Memory B cell (primary cell): Measurements from ENCODE around the gene NEURL1B.

Source experiments
- ATAC-seq: fragments of 150-1000 bp; cut with Tn5 transposase; 2 replicates; pipeline ENCODE4 v1.10.0; 2021; ENCODE audit warnings: low read depth, mild to moderate bottlenecking, moderate library complexity
- DNase-seq, 2 donors: peaks; one replicate each; pipeline ENCODE4 v3.0.0; 2022; ENCODE audit warnings: low spot score in 2 of 2
- H3K27ac Mint-ChIP-seq: one replicate; pipeline ENCODE4 v1.8.0; 2022; ENCODE audit warnings: mild to moderate bottlenecking, moderate library complexity, mixed read lengths
- H3K27me3 Mint-ChIP-seq: one replicate; pipeline ENCODE4 v1.8.0; 2022; ENCODE audit warnings: mixed read lengths
- H3K36me3 Mint-ChIP-seq: one replicate; pipeline ENCODE4 v1.8.0; 2022; ENCODE audit warnings: mild to moderate bottlenecking, mixed read lengths
- H3K4me1 Mint-ChIP-seq: one replicate; pipeline ENCODE4 v1.8.0; 2022; ENCODE audit warnings: mixed read lengths
- H3K4me3 Mint-ChIP-seq: one replicate; pipeline ENCODE4 v1.8.0; 2022; ENCODE audit warnings: mild to moderate bottlenecking, moderate library complexity, mixed read lengths
- H3K9me3 Mint-ChIP-seq: one replicate; pipeline ENCODE4 v1.8.0; 2022; ENCODE audit warnings: mixed read lengths

The NEURL1B gene

DNA sequence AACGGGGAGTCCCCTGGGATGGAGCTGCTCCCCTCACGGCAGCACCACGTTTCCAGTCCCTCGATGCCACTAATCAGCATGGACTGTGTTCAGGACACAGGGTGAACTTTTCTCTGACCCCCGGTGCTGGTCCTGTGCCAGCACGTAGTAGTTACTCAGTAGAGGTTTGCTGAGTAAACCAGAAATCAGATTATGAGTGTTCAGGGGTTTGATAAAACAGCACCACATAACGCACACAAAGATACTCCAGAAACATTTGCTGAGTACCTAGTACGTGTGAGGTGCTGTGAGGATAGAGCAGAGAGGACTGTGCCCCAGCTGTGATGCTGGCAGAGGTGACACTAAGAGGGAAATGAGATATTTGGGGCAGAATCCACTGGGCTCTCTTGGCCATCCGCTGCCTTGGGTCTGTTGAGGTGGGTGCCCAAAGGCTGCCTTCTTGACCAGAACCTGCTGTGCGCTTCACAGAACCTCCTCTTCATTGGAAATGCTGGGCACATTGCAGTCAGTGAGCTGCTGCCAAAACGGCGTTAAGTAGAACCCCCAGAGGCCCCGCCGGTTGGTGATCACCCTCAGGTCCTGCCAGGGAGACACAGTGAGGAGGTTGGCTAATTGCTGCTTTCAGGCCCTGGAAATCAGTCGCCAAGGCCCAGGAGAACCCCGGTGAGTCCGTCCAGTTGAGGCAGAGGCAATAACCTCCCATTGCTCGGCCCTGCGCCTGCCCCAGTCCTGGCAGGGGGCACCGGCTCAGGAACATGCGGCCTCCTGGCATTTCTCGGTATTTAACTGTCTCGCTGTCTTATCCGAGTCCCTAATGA is 49.4 kb downstream of the NEURL1B start:
- no peak for DNase-seq
- no peak overlapping the region for H3K4me3 Mint-ChIP-seq
- peaks cover 4% of the 10 kb centered on the region for H3K27me3 Mint-ChIP-seq
- ATAC-seq, result no peak
- no peak overlapping the region for H3K27ac Mint-ChIP-seq
- peaks cover 2% of the 10 kb centered on the region for H3K4me1 Mint-ChIP-seq
- H3K36me3 Mint-ChIP-seq, result no peaks in the 10 kb centered on the region
- H3K9me3 Mint-ChIP-seq, result no peaks in the 10 kb centered on the region

DNA sequence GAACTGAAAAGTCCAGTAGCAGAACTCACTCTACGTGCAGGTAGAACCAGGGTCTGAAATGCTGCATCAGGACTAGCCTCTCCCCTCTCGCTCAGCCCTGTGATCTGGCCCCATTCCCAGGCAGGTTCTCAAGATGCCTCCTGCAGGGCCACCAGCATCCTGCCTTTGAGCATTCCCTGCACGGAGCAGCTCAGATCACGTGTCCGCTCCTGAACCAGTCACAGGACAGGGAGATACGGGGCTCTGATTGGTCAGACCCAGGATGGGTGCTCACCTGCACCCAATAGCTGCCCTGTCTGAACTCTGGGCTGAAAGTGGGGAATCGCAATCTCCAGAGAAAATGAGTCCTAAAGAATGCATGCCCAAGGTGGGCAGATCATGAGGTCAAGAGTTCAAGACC is 50.8 kb downstream of the NEURL1B start:
- Mint-ChIP-seq H3K36me3 (no peaks in the 10 kb centered on the region), H3K4me1 (peaks cover 4% of the 10 kb centered on the region)

DNA sequence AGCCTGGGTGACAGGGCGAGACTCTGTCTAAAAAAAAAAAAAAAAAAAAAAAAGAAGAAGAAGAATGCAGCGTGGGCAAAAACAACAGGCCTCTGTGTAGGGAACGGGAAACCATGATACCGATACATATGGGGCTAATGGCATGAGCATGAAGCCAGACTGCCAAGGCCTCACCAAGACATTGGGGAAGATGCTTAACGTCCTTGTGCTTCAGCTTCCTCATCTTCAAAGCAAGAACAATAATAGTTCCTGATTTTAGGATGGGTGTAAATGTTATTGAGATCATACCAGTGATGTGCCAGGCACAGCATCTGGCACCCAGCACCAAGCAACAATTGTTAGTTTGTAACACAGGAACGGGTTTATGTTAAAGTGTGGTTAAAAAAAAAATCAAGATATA is 51.4 kb downstream of the NEURL1B start:
- H3K4me3 Mint-ChIP-seq, result no peak overlapping the region
- no peaks in the 10 kb centered on the region for H3K36me3 Mint-ChIP-seq
- DNase-seq, result no peak
- H3K27me3 Mint-ChIP-seq, result peaks cover 3% of the 10 kb centered on the region
- no peak for ATAC-seq
- no peaks in the 10 kb centered on the region for H3K9me3 Mint-ChIP-seq
- no peak overlapping the region for H3K27ac Mint-ChIP-seq
- peaks cover 5% of the 10 kb centered on the region for H3K4me1 Mint-ChIP-seq

More for the DNA sequence above, 50.8 kb downstream of the NEURL1B start:
- H3K27me3 Mint-ChIP-seq, result peaks cover 4% of the 10 kb centered on the region
- H3K4me3 Mint-ChIP-seq, result no peak overlapping the region
- no peaks in the 10 kb centered on the region for H3K9me3 Mint-ChIP-seq
- DNase-seq (no peak), ATAC-seq (no peak)
- no peak overlapping the region for H3K27ac Mint-ChIP-seq

DNA sequence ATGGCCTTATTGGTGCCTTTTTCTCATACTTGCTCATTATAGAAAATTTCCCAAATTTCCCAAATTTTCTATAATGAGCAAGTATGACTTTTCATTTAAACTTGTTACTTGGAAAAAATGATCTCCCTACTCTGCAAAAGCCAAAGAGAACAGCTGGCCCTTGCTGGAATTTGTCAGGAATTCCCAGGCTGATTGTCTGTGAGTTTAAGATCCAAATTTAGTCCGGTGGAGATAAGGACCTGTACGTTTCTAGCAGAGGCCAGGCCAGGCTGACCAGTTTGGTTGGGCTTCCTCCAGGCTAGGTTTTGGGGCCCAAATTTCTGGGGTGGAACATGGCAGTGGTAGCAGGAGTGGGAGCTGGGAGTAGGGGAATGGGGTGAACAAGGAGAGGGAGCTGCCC is 51.9 kb downstream of the NEURL1B start:
- ATAC-seq, result no peak
- H3K4me1 Mint-ChIP-seq, result peaks cover 7% of the 10 kb centered on the region

DNA sequence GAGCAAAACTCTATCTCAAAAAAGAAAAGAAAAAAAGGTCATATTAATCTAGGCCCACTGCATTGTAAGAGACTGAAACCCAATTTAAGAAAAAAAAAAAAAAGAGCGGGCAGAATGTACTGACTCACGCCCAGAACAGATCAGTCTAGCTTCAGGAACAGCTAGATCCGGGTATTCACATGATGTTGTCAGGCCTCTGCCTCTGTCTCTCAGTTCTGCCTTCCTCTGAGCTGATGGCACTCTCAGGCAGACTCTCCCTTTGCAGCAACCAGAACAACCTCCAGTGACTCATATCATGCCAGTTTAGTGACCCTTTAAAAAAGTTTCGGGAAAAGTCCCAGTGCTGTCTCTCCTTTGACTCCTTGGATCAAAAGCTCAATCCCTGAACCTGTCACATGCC is 53.0 kb downstream of the NEURL1B start:
- Mint-ChIP-seq H3K9me3 (no peaks in the 10 kb centered on the region), H3K4me1 (peaks cover 5% of the 10 kb centered on the region), H3K36me3 (no peaks in the 10 kb centered on the region), H3K27ac (no peak overlapping the region), H3K4me3 (no peak overlapping the region), H3K27me3 (peaks cover 3% of the 10 kb centered on the region)
- DNase-seq, result no peak
- no peak for ATAC-seq

More for the DNA sequence above, 51.9 kb downstream of the NEURL1B start:
- Mint-ChIP-seq H3K4me3 (no peak overlapping the region), H3K36me3 (no peaks in the 10 kb centered on the region), H3K9me3 (no peaks in the 10 kb centered on the region), H3K27ac (no peak overlapping the region), H3K27me3 (peaks cover 3% of the 10 kb centered on the region)
- no peak for DNase-seq

DNA sequence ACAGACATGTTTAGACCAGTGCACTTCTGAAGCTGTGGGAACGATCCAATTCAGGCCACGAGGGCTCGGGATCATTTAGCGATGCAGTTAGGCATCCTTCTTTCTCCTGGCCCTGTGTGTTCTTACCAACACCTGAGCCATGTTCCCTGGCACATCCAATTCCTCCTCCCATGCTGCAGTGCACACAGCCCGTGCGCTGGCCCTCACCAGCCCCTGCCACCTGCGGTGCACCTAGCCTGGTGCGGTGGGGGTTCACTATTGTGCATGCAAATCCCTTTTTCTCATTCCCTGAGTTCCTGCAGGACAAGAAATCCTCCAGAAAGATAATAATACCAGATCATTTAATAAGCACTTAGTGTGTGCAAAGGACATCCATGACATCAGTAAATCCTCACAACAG is 53.5 kb downstream of the NEURL1B start:
- no peak overlapping the region for H3K27ac Mint-ChIP-seq
- H3K9me3 Mint-ChIP-seq, result no peaks in the 10 kb centered on the region
- no peak for DNase-seq
- no peaks in the 10 kb centered on the region for H3K36me3 Mint-ChIP-seq
- peaks cover 1% of the 10 kb centered on the region for H3K27me3 Mint-ChIP-seq
- no peak overlapping the region for H3K4me3 Mint-ChIP-seq
- H3K4me1 Mint-ChIP-seq, result peaks cover 5% of the 10 kb centered on the region
- ATAC-seq, result no peak

DNA sequence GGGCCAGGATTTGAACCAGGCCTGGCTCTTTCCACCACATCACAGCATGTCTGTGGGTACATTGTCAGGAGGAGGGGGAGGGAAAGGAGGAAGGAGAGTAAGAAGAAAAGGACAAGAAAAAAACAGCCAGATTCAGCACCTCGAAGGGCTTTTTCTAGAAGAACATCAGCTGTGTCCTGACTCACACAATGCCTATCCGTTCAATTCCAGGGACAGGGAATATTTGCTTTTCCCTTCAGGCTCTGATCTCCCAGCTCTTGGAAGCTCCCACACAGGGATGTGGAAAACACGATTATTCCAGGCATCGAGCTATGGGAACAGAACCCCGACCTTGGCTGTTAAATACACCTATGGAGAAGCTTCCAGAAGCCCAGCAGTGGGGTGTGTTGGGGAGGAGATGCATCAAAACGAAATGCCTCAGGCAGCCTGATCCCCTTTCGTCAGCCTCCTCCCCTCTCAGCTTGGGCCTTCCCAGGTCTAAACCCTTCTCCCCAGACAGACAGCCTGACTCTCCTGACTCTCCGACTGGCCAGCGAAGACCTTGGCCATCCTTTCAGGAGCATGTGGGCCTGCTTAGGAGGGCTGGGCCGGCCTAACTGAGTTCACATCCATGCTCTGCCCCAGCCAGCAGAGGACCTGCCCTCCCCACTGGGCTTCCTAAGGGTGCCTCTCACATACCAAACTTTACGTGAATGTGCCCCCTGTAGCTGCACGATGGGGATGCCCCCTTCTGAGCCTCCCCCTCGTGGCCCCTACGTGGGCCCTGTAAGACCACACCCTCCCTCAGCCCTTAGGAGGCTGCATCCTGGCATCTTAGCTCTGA is 54.4 kb downstream of the NEURL1B start:
- ATAC-seq (no peak), DNase-seq (no peak)
- H3K4me3 Mint-ChIP-seq, result no peak overlapping the region
- H3K36me3 Mint-ChIP-seq, result no peaks in the 10 kb centered on the region
- H3K27ac Mint-ChIP-seq, result no peak overlapping the region
- peaks cover 1% of the 10 kb centered on the region for H3K27me3 Mint-ChIP-seq
- no peaks in the 10 kb centered on the region for H3K9me3 Mint-ChIP-seq
- H3K4me1 Mint-ChIP-seq, result peaks cover 5% of the 10 kb centered on the region

DNA sequence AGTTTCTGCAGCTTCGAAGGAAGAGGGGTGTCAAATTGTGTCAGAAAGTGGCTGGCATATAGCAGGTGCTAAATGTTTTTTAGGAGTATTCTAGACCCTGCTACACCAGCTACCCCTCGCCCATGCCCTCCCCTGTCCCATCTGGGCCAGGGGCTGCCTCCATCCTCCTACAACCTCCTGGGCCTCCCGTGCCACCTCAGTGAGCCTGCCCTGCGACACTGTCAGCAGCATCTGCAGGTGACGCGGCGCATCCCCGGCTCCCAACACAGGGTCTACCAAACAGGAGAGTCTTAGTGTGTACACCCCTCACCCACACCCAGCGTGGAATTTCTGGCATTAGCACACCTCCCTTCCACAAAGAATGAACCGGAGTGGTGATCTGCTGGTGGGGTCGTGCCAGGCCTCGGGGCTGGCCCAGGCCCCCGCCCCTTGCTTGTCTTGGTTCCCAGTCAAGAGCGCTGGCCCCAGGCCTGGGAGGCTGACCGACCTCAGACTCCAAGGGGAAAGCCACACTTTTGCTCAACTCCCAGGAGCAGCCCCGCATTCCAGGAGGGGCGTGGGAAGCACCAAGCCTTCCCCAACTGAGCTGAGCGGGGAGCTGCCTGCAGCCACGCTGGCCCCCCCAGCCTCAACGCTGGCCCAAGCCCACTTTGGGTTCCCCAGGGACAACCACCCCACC is 55.2 kb downstream of the NEURL1B start:
- H3K27ac Mint-ChIP-seq, result no peak overlapping the region
- peaks cover 3% of the 10 kb centered on the region for H3K27me3 Mint-ChIP-seq
- no peak for DNase-seq
- H3K9me3 Mint-ChIP-seq, result no peaks in the 10 kb centered on the region
- peaks cover 5% of the 10 kb centered on the region for H3K4me1 Mint-ChIP-seq
- no peak for ATAC-seq
- H3K36me3 Mint-ChIP-seq, result no peaks in the 10 kb centered on the region
- H3K4me3 Mint-ChIP-seq, result no peak overlapping the region

DNA sequence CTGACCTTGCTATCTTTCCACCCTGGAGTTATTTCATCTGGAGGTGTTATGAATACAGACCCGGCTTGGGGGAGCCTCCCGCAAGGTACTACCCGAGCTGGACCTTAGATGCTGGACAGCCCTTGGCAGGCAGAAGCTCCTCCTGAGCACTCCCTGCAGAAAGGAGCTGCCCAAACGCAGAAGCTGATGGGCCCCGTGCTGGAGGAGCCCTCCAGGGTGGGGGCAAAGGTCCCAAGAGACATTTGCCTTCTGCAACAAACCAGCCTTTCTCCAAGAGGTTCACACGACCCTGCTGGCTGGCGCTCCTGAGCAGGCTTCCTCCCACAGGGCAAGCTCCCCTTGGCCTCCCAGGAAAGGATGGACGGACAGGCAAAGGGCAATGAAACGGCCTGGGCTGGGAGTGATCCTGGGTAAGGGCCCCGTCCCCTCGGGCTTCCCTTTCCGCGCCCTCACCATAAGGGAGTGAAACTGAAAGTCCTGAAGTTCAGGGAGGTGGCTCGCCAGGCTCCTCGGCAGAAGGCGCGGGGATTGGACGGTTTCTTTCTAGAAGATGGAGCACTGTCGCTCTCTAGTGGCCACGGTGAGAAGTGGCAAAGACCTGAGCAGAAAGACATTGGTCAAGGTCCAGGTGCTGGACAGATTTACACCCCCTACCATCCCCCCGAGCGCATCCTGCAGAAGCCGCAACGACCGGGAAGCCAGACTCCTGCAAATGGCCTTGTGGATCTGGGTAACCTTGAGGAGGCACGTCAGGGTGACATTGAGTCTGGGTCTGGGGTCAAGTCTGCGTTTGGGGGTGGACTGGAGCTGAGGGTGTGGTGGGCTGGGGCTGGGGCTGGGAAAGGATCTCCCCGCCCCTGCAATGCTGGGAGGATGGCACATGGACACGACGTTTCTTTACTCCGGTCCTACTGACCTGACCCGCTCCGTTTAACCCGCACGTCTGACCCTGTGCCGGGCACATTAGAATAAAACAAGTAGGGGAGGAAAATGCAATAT is 56.4 kb downstream of the NEURL1B start:
- no peaks in the 10 kb centered on the region for H3K9me3 Mint-ChIP-seq
- H3K36me3 Mint-ChIP-seq, result no peaks in the 10 kb centered on the region
- DNase-seq (peak; percentile 69 to 70), ATAC-seq (peak; percentile 93)
- peak overlapping the region; percentile 91 for H3K4me3 Mint-ChIP-seq
- H3K4me1 Mint-ChIP-seq, result peaks cover 7% of the 10 kb centered on the region
- peak overlapping the region; percentile 52 for H3K27ac Mint-ChIP-seq
- H3K27me3 Mint-ChIP-seq, result peaks cover 3% of the 10 kb centered on the region

DNA sequence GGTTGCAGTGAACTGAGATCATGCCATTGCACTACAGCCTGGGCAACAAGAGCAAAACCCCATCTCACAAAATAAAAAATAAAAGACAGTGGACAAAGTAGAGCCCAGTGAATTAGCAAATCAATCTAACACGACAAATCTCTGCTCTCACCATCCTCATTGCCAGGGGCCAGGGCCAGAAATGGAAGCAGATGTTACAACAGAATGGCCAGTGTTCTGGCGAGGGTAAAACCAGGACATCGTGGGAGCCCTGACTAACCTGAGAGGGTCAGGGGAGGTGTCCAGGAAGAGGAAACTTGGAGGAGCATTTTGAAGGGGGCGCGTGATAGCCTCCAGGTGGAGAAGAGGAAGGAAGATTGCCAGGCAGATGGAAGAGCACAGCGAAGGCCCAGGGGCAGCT is 58.4 kb downstream of the NEURL1B start:
- Mint-ChIP-seq H3K4me1 (peaks cover 7% of the 10 kb centered on the region), H3K27ac (no peak overlapping the region), H3K9me3 (no peaks in the 10 kb centered on the region), H3K4me3 (no peak overlapping the region), H3K27me3 (peaks cover 12% of the 10 kb centered on the region), H3K36me3 (no peaks in the 10 kb centered on the region)
- ATAC-seq (no peak), DNase-seq (no peak)

DNA sequence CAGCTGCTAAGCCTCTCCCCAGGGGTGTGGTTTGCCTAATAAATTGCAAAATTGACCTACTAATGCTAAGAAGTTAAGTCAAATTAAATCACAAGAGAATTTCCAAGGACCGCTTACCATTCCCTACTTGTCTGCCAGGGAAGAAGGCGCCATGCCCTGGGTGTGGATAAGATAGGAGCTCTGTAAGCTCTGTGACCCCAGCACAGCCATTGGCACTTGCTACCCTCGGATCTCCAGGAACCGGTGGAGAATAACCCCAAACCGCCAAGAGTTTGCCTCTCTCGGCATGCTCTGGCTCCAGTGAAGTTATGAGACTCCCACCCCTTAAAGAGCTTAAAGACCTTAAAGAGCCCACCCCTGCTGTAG is 58.9 kb downstream of the NEURL1B start:
- no peak for ATAC-seq
- peaks cover 3% of the 10 kb centered on the region for H3K36me3 Mint-ChIP-seq
- peaks cover 7% of the 10 kb centered on the region for H3K4me1 Mint-ChIP-seq
- no peak overlapping the region for H3K4me3 Mint-ChIP-seq
- no peak for DNase-seq
- peaks cover 16% of the 10 kb centered on the region for H3K27me3 Mint-ChIP-seq
- H3K27ac Mint-ChIP-seq, result no peak overlapping the region
- H3K9me3 Mint-ChIP-seq, result no peaks in the 10 kb centered on the region

DNA sequence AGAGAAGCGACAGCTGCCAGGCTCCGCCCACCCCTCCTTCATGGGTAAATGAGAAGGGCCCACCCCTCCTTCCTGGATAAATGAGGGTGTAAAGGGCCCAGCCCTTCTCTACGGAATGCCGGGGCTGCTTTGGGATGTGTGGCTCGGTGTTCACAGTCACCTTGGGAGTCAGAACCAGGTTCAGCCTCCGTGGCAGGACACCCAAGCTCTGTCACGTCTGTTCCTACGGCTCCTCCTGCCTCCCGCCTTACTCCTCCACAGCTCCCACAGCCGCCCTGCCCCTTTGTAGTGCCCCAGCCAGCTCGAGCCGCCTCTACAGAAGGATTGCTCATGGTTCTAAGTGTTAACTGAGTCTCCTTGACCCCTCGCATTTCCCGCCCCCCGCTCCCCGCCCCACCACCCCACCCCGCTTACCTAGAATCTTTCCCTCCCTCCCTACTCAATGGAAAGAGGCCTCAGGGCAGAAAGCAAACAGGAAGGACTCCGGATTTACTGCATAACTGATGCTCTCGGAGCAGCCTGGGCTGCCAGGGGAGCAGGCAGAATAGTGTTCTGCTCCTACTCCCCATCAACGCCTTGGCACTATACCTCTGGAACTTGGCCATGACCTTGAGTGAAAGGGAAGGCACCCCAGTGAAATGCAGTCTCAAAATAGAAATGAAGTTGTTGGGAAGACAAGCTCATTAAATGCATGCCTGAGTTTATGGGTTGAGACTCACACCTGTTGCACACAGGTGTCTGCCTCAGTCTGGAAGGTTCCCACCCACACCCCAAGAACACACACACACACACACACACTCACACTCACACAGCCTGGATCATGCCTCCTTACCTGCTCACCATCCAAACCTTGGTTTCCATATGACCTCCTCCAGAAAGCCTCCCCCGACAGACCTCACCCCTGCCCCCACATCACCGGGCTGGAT is 59.6 kb downstream of the NEURL1B start:
- no peaks in the 10 kb centered on the region for H3K9me3 Mint-ChIP-seq
- peaks cover 7% of the 10 kb centered on the region for H3K4me1 Mint-ChIP-seq
- H3K27ac Mint-ChIP-seq, result no peak overlapping the region
- DNase-seq, result no peak
- H3K27me3 Mint-ChIP-seq, result peaks cover 16% of the 10 kb centered on the region
- no peak for ATAC-seq
- peaks cover 3% of the 10 kb centered on the region for H3K36me3 Mint-ChIP-seq
- H3K4me3 Mint-ChIP-seq, result no peak overlapping the region
